WTC11 (cell line): ENCODE results near the gene SERPINB12. TPM values are rescaled to one million over a fixed set of nuclear protein-coding genes. Genes with fewer than 3 reads are reported as not detected.

ENCODE experiments used
- ATAC-seq: fragments of 200-7000 bp; cut with Tn5 transposase; 2 replicates; pipeline ENCODE4 v1.10.0; 2021; ENCODE audit warnings: mild to moderate bottlenecking, moderate library complexity
- CTCF ChIA-PET: fragments of 300-600 bp; sonication (Branson Sonifier 250); formaldehyde crosslinking; loops from one replicate; lab custom pipeline; 2021; ENCODE audit warnings: antibody characterized with exemption; lab: Charles Lee
- POLR2A ChIA-PET: fragments of 350-600 bp; sonication (Branson Sonifier 250); formaldehyde crosslinking; loops from one replicate; lab custom pipeline; 2021; ENCODE audit warnings: antibody characterized with exemption; lab: Charles Lee
- DNase-seq: peaks from one replicate; pipeline ENCODE4 v3.0.0; 2021; ENCODE audit warnings: low spot score
- H3K27ac Mint-ChIP-seq: 2 replicates; pipeline ENCODE4 v1.8.0; 2021; ENCODE audit warnings: mixed read lengths
- H3K27me3 Mint-ChIP-seq: 2 replicates; pipeline ENCODE4 v1.8.0; 2021; ENCODE audit warnings: low read depth, mild to moderate bottlenecking, moderate library complexity, mixed read lengths
- H3K36me3 Mint-ChIP-seq: 2 replicates; pipeline ENCODE4 v1.8.0; 2021; ENCODE audit warnings: mixed read lengths
- H3K4me1 Mint-ChIP-seq: 2 replicates; pipeline ENCODE4 v1.8.0; 2022; ENCODE audit warnings: mixed read lengths
- H3K4me3 Mint-ChIP-seq: 2 replicates; pipeline ENCODE4 v1.8.0; 2021; ENCODE audit warnings: mild to moderate bottlenecking, moderate library complexity, mixed read lengths
- H3K9me3 Mint-ChIP-seq: 2 replicates; pipeline ENCODE4 v1.8.0; 2021; ENCODE audit warnings: mixed read lengths
- CREB1 ChIP-seq: sonication (generic); formaldehyde crosslinking; IDR thresholded peaks from 2 replicates; pipeline ENCODE4 v1.8.0; 2023; ENCODE audit warnings: mild to moderate bottlenecking, missing genetic modification reagents
- EMX1 ChIP-seq: fragments of 250-450 bp; sonication (Bioruptor Pico); IDR thresholded peaks from 2 replicates; pipeline ENCODE4 v1.8.0; 2021; ENCODE audit warnings: mild to moderate bottlenecking
- FOXK1 ChIP-seq: sonication (generic); formaldehyde crosslinking; IDR thresholded peaks from 2 replicates; pipeline ENCODE4 v1.8.0; 2022; ENCODE audit warnings: mild to moderate bottlenecking, moderate library complexity, missing genetic modification reagents
- MAX ChIP-seq: sonication (generic); formaldehyde crosslinking; IDR thresholded peaks from 2 replicates; pipeline ENCODE4 v1.8.0; 2022; ENCODE audit warnings: mild to moderate bottlenecking, missing genetic modification reagents
- NFATC4 ChIP-seq: fragments of 250-450 bp; sonication (Bioruptor Pico); IDR thresholded peaks from 2 replicates; pipeline ENCODE4 v1.9.0; 2021; ENCODE audit warnings: mild to moderate bottlenecking
- NFYB ChIP-seq: sonication (generic); formaldehyde crosslinking; conservative IDR thresholded peaks from 2 replicates; pipeline ENCODE4 v1.8.0; 2022; ENCODE audit warnings: low read depth, missing genetic modification reagents
- SOX15 ChIP-seq: fragments of 250-450 bp; sonication (Bioruptor Pico); IDR thresholded peaks from 2 replicates; pipeline ENCODE4 v1.9.0; 2021; ENCODE audit warnings: mild to moderate bottlenecking
- TP53 ChIP-seq: sonication (generic); formaldehyde crosslinking; IDR thresholded peaks from 2 replicates; pipeline ENCODE4 v1.8.1; 2023; ENCODE audit warnings: mild to moderate bottlenecking, missing genetic modification reagents
- USF2 ChIP-seq: sonication (generic); formaldehyde crosslinking; IDR thresholded peaks from 2 replicates; pipeline ENCODE4 v1.8.1; 2023; ENCODE audit warnings: mild to moderate bottlenecking, missing genetic modification reagents, moderate library complexity
- ZNF281 ChIP-seq: sonication (generic); formaldehyde crosslinking; IDR thresholded peaks from 2 replicates; pipeline ENCODE4 v1.8.0; 2023; ENCODE audit warnings: mild to moderate bottlenecking, missing genetic modification reagents
- ZNF512 ChIP-seq: sonication (generic); formaldehyde crosslinking; IDR thresholded peaks from 2 replicates; pipeline ENCODE4 v1.8.1; 2022; ENCODE audit warnings: missing genetic modification reagents, borderline replicate concordance
- total RNA-seq: library from RNA; stranded (reverse); gene quantifications from 3 replicates; pipeline ENCODE4 v1.2.3, GENCODE V29; 2021

Gene SERPINB12
- total RNA-seq, 1 experiment from 2014 or later: not detected

GRCh38 chr18:63617049-63617914 is 75.1 kb downstream of the SERPINB12 start (continued):
- no peak for TF ChIP-seq ZNF281
- no peak for TF ChIP-seq SOX15
- no peak for TF ChIP-seq CREB1 (CRISPR knock-in tag)
- no peak for TF ChIP-seq MAX
- TF ChIP-seq TP53 (CRISPR knock-in tag): no peak
- no peak for TF ChIP-seq NFYB (CRISPR knock-in tag)
- no peak for TF ChIP-seq USF2 (CRISPR knock-in tag)
- TF ChIP-seq NFATC4 (CRISPR knock-in tag): no peak
- no peak for TF ChIP-seq FOXK1

- DNase-seq (no peak), ATAC-seq (no peak)
- ChIA-PET CTCF (interaction anchor here (1.3 kb wide), 1 partner anchor 124 kb away, joined by 6 read pairs; no protein-coding TSS in a partner anchor), POLR2A (no interaction called here)
- Mint-ChIP-seq H3K36me3 (no peaks in the 10 kb centered on the region; the same call in 1 of the 2 replicates), H3K9me3 (peaks cover 12% of the 10 kb centered on the region), H3K27ac (no peak overlapping the region), H3K4me1 (peaks cover 17% of the 10 kb centered on the region), H3K27me3 (no peaks in the 10 kb centered on the region), H3K4me3 (no peak overlapping the region)
- TF ChIP-seq EMX1 (CRISPR knock-in tag) (no peak), ZNF512 (CRISPR knock-in tag) (no peak)
These were observed 75.7 kb downstream of the SERPINB12 start for GRCh38 chr18:63617915-63618234.

Other genes with a start within 250 kb of the SERPINB12 start
- gene BCL2, start 222.6 kb upstream of the SERPINB12 start, total RNA-seq: 2.2 to 2.6 TPM (median 2.3 TPM) in 3 replicates
- 48.4 to 51.8 TPM (median 49.5 TPM) in 3 replicates for gene KDSR, start 175.2 kb upstream of the SERPINB12 start, total RNA-seq
- 37.8 to 44.1 TPM (median 42.8 TPM) in 3 replicates for gene VPS4B, start 119.9 kb upstream of the SERPINB12 start, total RNA-seq
- 0.17 to 0.25 TPM (median 0.18 TPM) in 3 replicates for gene SERPINB5, start 65.4 kb upstream of the SERPINB12 start, total RNA-seq
- not detected in 3 replicates for gene SERPINB13, start 45.0 kb downstream of the SERPINB12 start, total RNA-seq
- 0.37 to 1.3 TPM (median 0.53 TPM) in 3 replicates for gene SERPINB4, start 101.9 kb downstream of the SERPINB12 start, total RNA-seq
- 0.11 to 0.22 TPM in 2 of 3 replicates, not detected in the other for gene SERPINB3, start 119.5 kb downstream of the SERPINB12 start, total RNA-seq
- gene SERPINB11, start 160.6 kb downstream of the SERPINB12 start, total RNA-seq: not detected in 3 replicates
- not detected in 3 replicates for gene SERPINB7, start 233.0 kb downstream of the SERPINB12 start, total RNA-seq